Brain microvascular endothelial cell (primary cell): ENCODE measurements around the gene TFDP1.

Experiments
- DNase-seq: peaks from one replicate; pipeline ENCODE4 v3.0.0-alpha.2; 2020
- H3K27ac ChIP-seq: fragments of 250-450 bp; sonication (Bioruptor Pico); 2 replicates; pipeline ENCODE4 v1.5.1; 2020; ENCODE audit warnings: mild to moderate bottlenecking, moderate library complexity
- H3K27me3 ChIP-seq: fragments of 250-450 bp; sonication (Bioruptor Pico); replicated peaks from 2 replicates; pipeline ENCODE4 v1.5.1; 2020; ENCODE audit warnings: mild to moderate bottlenecking
- H3K36me3 ChIP-seq: fragments of 250-450 bp; sonication (Bioruptor Pico); replicated peaks from 2 replicates; pipeline ENCODE4 v1.5.1; 2020; ENCODE audit warnings: mild to moderate bottlenecking
- H3K4me3 ChIP-seq: 2 replicates; pipeline ENCODE4 v1.5.1; 2011; ENCODE audit warnings: low read depth, mild to moderate bottlenecking, control low read depth, low read length, moderate library complexity
- in situ Hi-C: cut with HindIII; loops from 2 replicates; pipeline ENCODE4 v1.10.0; 2017; ENCODE audit warnings: low sequenced_read_pairs, low pct_ligation_motif_present
- TF ChIP-seq, protein P1 (sequence below): IDR thresholded peaks from 2 replicates; pipeline ENCODE4 v1.5.1; 2011; ENCODE audit warnings: low read depth, mild to moderate bottlenecking, moderate library complexity, low read length, control low read depth, inconsistent platforms; ENCODE audit errors: missing control alignments

The TFDP1 gene

DNA sequence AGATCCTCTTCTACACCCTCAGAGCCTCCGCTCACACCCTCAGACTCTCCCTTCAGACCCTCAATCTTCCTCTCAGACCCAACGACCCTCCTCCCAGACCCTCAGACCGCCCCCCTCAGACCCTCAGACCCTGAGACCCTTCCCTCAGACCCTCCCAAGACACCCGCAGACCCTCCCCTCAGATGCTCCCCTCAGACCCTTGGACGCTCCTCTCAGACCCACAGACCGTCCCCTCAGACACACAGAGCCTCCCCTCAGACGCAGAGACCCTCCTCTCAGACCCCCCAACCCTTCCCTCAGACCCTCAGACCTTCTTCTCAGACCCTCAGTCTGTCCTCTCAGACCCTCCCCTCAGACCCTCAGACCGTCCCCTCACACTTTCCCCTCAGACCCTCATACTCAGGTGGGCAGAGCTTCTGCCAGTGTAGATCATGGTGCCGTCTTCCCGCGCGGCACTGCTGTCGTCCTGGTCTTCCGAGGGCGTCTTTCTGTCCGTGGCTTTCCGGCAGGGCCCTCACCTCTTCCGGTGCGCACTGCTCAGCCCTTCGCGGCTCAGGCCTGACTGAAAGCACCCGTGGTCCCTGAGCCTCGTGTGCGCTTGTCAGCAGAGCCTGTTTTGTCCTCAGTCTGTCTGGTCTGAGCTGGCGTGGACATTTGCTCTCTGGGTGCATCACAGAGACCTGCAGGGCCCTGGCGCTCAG, 18.9 kb upstream of the TFDP1 start:
- H3K27ac ChIP-seq = no peak overlapping the region
- no peak for DNase-seq
- no peaks in the 10 kb centered on the region for H3K36me3 ChIP-seq
- TF ChIP-seq, protein P1, sequence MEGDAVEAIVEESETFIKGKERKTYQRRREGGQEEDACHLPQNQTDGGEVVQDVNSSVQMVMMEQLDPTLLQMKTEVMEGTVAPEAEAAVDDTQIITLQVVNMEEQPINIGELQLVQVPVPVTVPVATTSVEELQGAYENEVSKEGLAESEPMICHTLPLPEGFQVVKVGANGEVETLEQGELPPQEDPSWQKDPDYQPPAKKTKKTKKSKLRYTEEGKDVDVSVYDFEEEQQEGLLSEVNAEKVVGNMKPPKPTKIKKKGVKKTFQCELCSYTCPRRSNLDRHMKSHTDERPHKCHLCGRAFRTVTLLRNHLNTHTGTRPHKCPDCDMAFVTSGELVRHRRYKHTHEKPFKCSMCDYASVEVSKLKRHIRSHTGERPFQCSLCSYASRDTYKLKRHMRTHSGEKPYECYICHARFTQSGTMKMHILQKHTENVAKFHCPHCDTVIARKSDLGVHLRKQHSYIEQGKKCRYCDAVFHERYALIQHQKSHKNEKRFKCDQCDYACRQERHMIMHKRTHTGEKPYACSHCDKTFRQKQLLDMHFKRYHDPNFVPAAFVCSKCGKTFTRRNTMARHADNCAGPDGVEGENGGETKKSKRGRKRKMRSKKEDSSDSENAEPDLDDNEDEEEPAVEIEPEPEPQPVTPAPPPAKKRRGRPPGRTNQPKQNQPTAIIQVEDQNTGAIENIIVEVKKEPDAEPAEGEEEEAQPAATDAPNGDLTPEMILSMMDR = no peak
- in situ Hi-C loops = no loop called here
- H3K4me3 ChIP-seq = no peak overlapping the region
- H3K27me3 ChIP-seq = no peaks in the 10 kb centered on the region

DNA sequence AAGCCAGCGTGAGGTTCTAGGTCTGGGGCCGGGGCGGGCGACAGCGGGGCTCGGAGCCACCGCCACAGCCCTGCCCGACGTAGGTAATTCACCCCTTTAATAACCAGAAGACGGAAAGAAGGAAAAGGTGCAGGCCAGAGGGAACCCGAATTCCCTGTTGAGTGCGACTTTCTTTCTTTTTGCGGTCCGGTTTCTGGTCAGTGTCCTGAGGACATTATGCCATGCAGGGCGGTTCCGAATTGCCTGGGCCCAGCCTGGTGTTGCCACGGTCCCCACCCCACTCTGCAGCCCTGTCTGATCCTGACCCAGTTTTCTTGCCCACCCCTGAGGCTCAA, 18.4 kb upstream of the TFDP1 start:
- H3K27ac ChIP-seq = no peak overlapping the region
- TF ChIP-seq, protein P1 = no peak
- no peaks in the 10 kb centered on the region for H3K27me3 ChIP-seq
- in situ Hi-C loops = no loop called here
- no peak for DNase-seq
- no peak overlapping the region for H3K4me3 ChIP-seq
- H3K36me3 ChIP-seq = no peaks in the 10 kb centered on the region

DNA sequence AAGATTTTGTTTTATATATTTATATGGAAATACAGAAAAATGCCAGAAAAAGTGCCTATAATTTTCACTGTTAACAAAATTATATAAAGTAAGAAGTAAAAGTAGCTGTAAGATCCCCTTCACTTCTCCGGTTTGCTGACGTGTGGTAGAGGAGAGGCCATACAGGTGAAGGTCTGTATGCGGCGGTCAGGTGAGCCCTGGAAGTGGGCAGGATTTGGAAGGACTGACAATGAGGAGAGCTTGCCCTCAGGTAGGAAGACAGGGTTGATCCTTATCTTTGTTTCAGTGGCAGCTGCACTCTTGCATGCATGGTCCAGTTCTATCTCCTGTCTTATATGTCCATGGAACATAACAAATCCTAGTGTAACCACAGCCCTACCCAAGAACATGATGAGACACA, 16.9 kb upstream of the TFDP1 start:
- Histone ChIP-seq H3K36me3 (no peaks in the 10 kb centered on the region), H3K27ac (no peak overlapping the region), H3K27me3 (no peaks in the 10 kb centered on the region), H3K4me3 (no peak overlapping the region)
- DNase-seq = no peak
- TF ChIP-seq, protein P1 = no peak
- in situ Hi-C loops = no loop called here

DNA sequence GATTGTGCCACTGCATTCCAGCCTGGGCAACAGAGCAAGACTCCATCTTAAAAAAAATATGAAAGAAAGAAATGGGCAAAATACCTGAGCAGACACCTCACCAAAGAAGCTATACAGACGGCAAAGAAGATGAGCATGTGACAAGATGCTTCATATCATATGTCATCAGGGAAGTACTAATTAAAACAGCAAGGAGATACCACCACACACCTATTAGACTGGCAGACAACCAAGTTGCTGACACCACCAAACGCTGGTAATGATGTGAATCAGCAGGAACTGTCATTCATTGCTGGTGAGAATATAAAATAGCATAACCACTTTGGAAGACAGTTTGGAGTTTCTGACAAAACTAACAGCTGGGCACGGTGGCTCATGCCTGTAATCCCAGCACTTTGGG, 11.5 kb upstream of the TFDP1 start:
- TF ChIP-seq, protein P1 = no peak
- Histone ChIP-seq H3K36me3 (no peaks in the 10 kb centered on the region), H3K27ac (no peak overlapping the region), H3K27me3 (no peaks in the 10 kb centered on the region), H3K4me3 (no peak overlapping the region)
- in situ Hi-C loops = no loop called here
- no peak for DNase-seq

DNA sequence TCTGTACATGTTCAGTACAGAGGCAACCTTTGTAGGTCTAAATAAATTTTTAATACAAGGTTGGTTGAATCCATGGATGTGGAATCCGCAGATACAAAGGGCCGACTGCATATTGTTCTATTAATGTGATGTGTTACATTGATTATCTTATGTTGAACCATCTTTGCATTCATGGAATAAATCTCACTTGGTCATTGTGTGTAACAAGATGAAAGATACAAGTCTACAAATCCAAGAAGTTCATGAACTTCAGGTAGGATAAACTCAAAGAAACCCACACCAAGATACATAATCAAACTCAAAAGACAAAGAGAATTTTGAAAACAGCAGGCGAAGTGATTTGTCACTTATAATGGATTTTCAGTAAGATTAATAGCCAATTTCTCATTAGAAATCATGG, 8.0 kb upstream of the TFDP1 start:
- H3K27ac ChIP-seq = no peak overlapping the region
- no peaks in the 10 kb centered on the region for H3K27me3 ChIP-seq
- no peak for DNase-seq
- no peaks in the 10 kb centered on the region for H3K36me3 ChIP-seq
- in situ Hi-C loops = no loop called here
- TF ChIP-seq, protein P1 = no peak
- H3K4me3 ChIP-seq = no peak overlapping the region

DNA sequence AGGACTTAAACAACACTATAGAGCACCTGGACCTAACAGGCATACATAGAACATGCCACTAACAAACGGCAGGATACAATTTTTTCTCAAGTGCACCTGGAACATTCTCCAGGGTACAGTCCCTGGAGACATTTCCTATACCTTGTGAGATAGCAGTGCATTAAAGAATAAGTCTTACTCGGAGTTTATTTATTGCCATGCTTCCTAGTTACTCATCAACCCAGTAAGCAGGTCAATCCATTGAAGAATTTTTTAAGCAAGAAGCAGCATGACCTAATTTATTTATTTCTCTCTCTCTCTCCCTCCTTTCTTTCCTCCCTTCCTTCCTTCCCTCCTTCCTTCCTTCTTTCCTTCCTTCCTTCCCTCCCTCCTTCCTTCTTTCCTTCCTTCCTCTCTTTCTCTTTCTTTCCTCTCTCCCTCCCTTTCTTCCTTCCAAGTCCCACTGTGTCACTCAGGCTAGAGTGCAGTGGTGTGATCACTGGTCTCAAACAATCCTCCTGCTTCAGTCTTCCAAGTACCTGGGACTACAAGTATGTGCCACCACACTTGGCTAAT, 6.6 kb upstream of the TFDP1 start:
- H3K27me3 ChIP-seq = no peaks in the 10 kb centered on the region
- in situ Hi-C loops = no loop called here
- H3K36me3 ChIP-seq = no peaks in the 10 kb centered on the region
- TF ChIP-seq, protein P1 = no peak
- no peak overlapping the region for H3K4me3 ChIP-seq
- no peak overlapping the region for H3K27ac ChIP-seq
- no peak for DNase-seq
